Hindlimb muscle (tissue), 1 donor: ENCODE results near the gene KDM3B. TPM values are rescaled to one million over a fixed set of nuclear protein-coding genes. Genes with fewer than 3 reads are reported as not detected.
"Not testable (repeated sequence)": the region's sequence is repeated elsewhere in the genome, so short reads cannot be mapped to it uniquely, and the experiment has no call there.

Source experiments
- DNase-seq: peaks from one replicate; pipeline ENCODE4 v3.0.0-alpha.2; 2013
- polyA plus RNA-seq: library from polyadenylated mRNA; unstranded; fragments of 120-200 nt; gene quantifications from one replicate; pipeline ENCODE4 v1.2.1, GENCODE V29; 2013; ENCODE audit not compliant: insufficient read length

The KDM3B gene
- polyA plus RNA-seq, 1 donor, result 71.8 TPM

- no peak for DNase-seq
Observed at GRCh38 chr5:138351056-138351455, 1.4 kb upstream of the KDM3B start.

GRCh38 chr5:138351517-138351916, 968 bp upstream of the KDM3B start:
- no peak for DNase-seq

GRCh38 chr5:138352722-138353559, 456 bp downstream of the KDM3B start:
- peak; percentile 76 for DNase-seq

GRCh38 chr5:138353560-138354080, 1.1 kb downstream of the KDM3B start:
- DNase-seq, result peak; percentile 67

- no peak for DNase-seq
Observed at GRCh38 chr5:138354387-138354786, 1.9 kb downstream of the KDM3B start.

GRCh38 chr5:138354926-138355378, 2.5 kb downstream of the KDM3B start:
- DNase-seq, result peak; percentile 30

- DNase-seq, result no peak
Observed at GRCh38 chr5:138359621-138360020, 7.1 kb downstream of the KDM3B start.

GRCh38 chr5:138360941-138361452, 8.5 kb downstream of the KDM3B start:
- DNase-seq, result no peak

GRCh38 chr5:138364576-138364975, 12.1 kb downstream of the KDM3B start:
- DNase-seq, result no peak

GRCh38 chr5:138366632-138367382, 14.3 kb downstream of the KDM3B start:
- no peak for DNase-seq

GRCh38 chr5:138369261-138369660, 16.8 kb downstream of the KDM3B start:
- no peak for DNase-seq

- no peak for DNase-seq
Observed at GRCh38 chr5:138369706-138370105, 17.2 kb downstream of the KDM3B start.

- DNase-seq, result no peak
Observed at GRCh38 chr5:138370537-138370936, 18.1 kb downstream of the KDM3B start.

- no peak for DNase-seq
Observed at GRCh38 chr5:138371454-138371853, 19.0 kb downstream of the KDM3B start.

- no peak for DNase-seq
Observed at GRCh38 chr5:138372225-138372624, 19.7 kb downstream of the KDM3B start.

GRCh38 chr5:138372653-138373052, 20.2 kb downstream of the KDM3B start:
- DNase-seq, result no peak

- no peak for DNase-seq
Observed at GRCh38 chr5:138382347-138382746, 29.9 kb downstream of the KDM3B start.

- DNase-seq, result no peak
Observed at GRCh38 chr5:138385660-138386059, 33.2 kb downstream of the KDM3B start.

- no peak for DNase-seq
Observed at GRCh38 chr5:138386290-138386689, 33.8 kb downstream of the KDM3B start.

GRCh38 chr5:138389332-138389731, 36.8 kb downstream of the KDM3B start:
- no peak for DNase-seq

- not testable (repeated sequence) for DNase-seq
Observed at GRCh38 chr5:138389911-138390310, 37.4 kb downstream of the KDM3B start.

GRCh38 chr5:138391859-138392386, 39.4 kb downstream of the KDM3B start:
- peak; percentile 11 for DNase-seq

GRCh38 chr5:138402640-138403039, 50.2 kb downstream of the KDM3B start:
- no peak for DNase-seq
